Endothelial cell of umbilical vein (primary cell): ENCODE data around the gene PLEKHF1. TPM values are rescaled to one million over a fixed set of nuclear protein-coding genes. Genes with fewer than 3 reads are reported as not detected.

ENCODE experiments used
- BruUV-seq: library from RNA; stranded (reverse); fragments of 400-500 nt; replicated peaks from 2 replicates; lab custom pipeline; 2021; lab: Mats Ljungman, UMichigan
- CTCF ChIA-PET: fragments of 300-600, 350-600 bp; sonication (Branson Sonifier 250); formaldehyde crosslinking; loops from one replicate; lab custom pipeline; 2021; ENCODE audit warnings: antibody characterized with exemption, inconsistent platforms; lab: Charles Lee
- POLR2A ChIA-PET: fragments of 300-600, 350-600 bp; sonication (Branson Sonifier 250); formaldehyde crosslinking; loops from one replicate; lab custom pipeline; 2021; ENCODE audit warnings: antibody characterized with exemption, inconsistent platforms; lab: Charles Lee
- DNase-seq: peaks from one replicate; pipeline ENCODE4 v3.0.0-alpha.2; 2011; ENCODE audit warnings: low read depth, low spot score
- FAIRE-seq: peaks from 2 replicates; lab custom pipeline; 2011; peaks lifted over from hg19 to GRCh38; lab: Jason Lieb, UNC
- H2AFZ ChIP-seq: 2 replicates; pipeline ENCODE4 v1.6.0; 2012; ENCODE audit warnings: low read depth, low read length, control low read depth, inconsistent platforms
- H3K27ac ChIP-seq: 2 replicates; pipeline ENCODE4 v1.5.1; 2011; ENCODE audit warnings: low read depth, mild to moderate bottlenecking, control low read depth, low read length, moderate library complexity; ENCODE audit not compliant: insufficient read depth
- H3K27me3 ChIP-seq, 2 experiments: 2 replicates each; pipeline versions ENCODE4 v1.6.0 to v1.6.1; 2011; ENCODE audit warnings: low read length in 2 of 2, mixed read lengths in 1 of 2; ENCODE audit not compliant: control insufficient read depth in 2 of 2, insufficient read depth in 2 of 2
- H3K36me3 ChIP-seq, 2 experiments: 2 replicates in 1 of 2; 3 replicates in 1 of 2; pipeline ENCODE4 v1.5.1; 2011; ENCODE audit warnings: low read length in 2 of 2, mild to moderate bottlenecking in 1 of 2, moderate library complexity in 1 of 2; ENCODE audit not compliant: control insufficient read depth in 2 of 2, insufficient read depth in 2 of 2; ENCODE audit errors: extremely low read depth in 1 of 2
- H3K4me1 ChIP-seq: 3 replicates; pipeline ENCODE4 v1.5.1; 2011; ENCODE audit warnings: mild to moderate bottlenecking, low read length; ENCODE audit not compliant: control insufficient read depth, insufficient read depth; ENCODE audit errors: extremely low read depth
- H3K4me2 ChIP-seq: 2 replicates; pipeline ENCODE4 v1.6.1; 2011; ENCODE audit warnings: low read length, control low read depth, mixed read lengths; ENCODE audit not compliant: insufficient read depth
- H3K4me3 ChIP-seq, 3 experiments: fragments of 200-600 bp in 1 of 3; sonication (generic), shearing (Covaris generic) in 1 of 3; replicated peaks in 1 of 3; 2 replicates each; pipeline ENCODE4 v1.5.1; 2011 to 2016; ENCODE audit warnings: control low read depth in 3 of 3, low read length in 3 of 3, mild to moderate bottlenecking in 2 of 3, inconsistent platforms in 1 of 3, low read depth in 1 of 3, moderate library complexity in 1 of 3; ENCODE audit not compliant: insufficient read depth in 1 of 3
- H3K79me2 ChIP-seq: 2 replicates; pipeline ENCODE4 v1.6.0; 2012; ENCODE audit warnings: low read length, inconsistent platforms; ENCODE audit not compliant: control insufficient read depth, insufficient read depth
- H3K9ac ChIP-seq: replicated peaks from 2 replicates; pipeline ENCODE3; 2011; ENCODE audit warnings: low read length, control low read depth; ENCODE audit not compliant: insufficient read depth; ENCODE audit errors: extremely low read depth
- H3K9me1 ChIP-seq: replicated peaks from 3 replicates; pipeline ENCODE4 v1.6.0; 2011; ENCODE audit warnings: mild to moderate bottlenecking, low read length; ENCODE audit not compliant: control insufficient read depth, insufficient read depth; ENCODE audit errors: extremely low read depth
- H3K9me3 ChIP-seq: replicated peaks from 2 replicates; pipeline ENCODE4 v1.5.1; 2012; ENCODE audit warnings: low read length, inconsistent platforms; ENCODE audit not compliant: control insufficient read depth, insufficient read depth
- H4K20me1 ChIP-seq: replicated peaks from 2 replicates; pipeline ENCODE3; 2011; ENCODE audit warnings: mild to moderate bottlenecking, low read length; ENCODE audit not compliant: control insufficient read depth, insufficient read depth; ENCODE audit errors: extremely low read depth
- EZH2 ChIP-seq: IDR thresholded peaks from 2 replicates; pipeline ENCODE4 v1.6.1; 2012; ENCODE audit warnings: borderline replicate concordance, low read depth, mild to moderate bottlenecking, moderate library complexity, low read length, inconsistent platforms; ENCODE audit not compliant: severe bottlenecking
- FOS ChIP-seq: IDR thresholded peaks from 2 replicates; pipeline ENCODE4 v1.6.1; 2011; ENCODE audit warnings: mild to moderate bottlenecking, low read length, moderate library complexity, borderline replicate concordance; ENCODE audit not compliant: insufficient read depth
- GATA2 ChIP-seq: IDR thresholded peaks from 2 replicates; pipeline ENCODE4 v1.7.0; 2011; ENCODE audit warnings: low read depth, mild to moderate bottlenecking, moderate library complexity, mixed read lengths, low read length; ENCODE audit not compliant: insufficient read length, insufficient read depth
- JUN ChIP-seq: IDR thresholded peaks from 2 replicates; pipeline ENCODE4 v1.6.1; 2011; ENCODE audit warnings: borderline replicate concordance, low read depth; ENCODE audit not compliant: insufficient read length, insufficient read depth
- MYC ChIP-seq: IDR thresholded peaks from one replicate; pipeline ENCODE4 v1.6.1; 2011; ENCODE audit warnings: mild to moderate bottlenecking, low read depth, low read length
- POLR2A ChIP-seq: IDR thresholded peaks from 2 replicates; pipeline ENCODE4 v1.6.1; 2012; ENCODE audit warnings: low read depth, mild to moderate bottlenecking, control low read depth, low read length
- POLR2AphosphoS5 ChIP-seq: IDR thresholded peaks from 2 replicates; pipeline ENCODE4 v1.6.1; 2012; ENCODE audit warnings: low read depth, mild to moderate bottlenecking, control low read depth, low read length, moderate library complexity; ENCODE audit not compliant: insufficient read depth
- dilution Hi-C: fragments of 300-500 bp; cut with MboI; formaldehyde crosslinking; loops from one replicate; pipeline ENCODE4 v1.15.0; 2019; ENCODE audit warnings: low sequenced_read_pairs; ENCODE audit not compliant: extremely low pct_ligation_motif_present
- intact Hi-C: fragments of 100-400 bp; cut with micrococcal nuclease; formaldehyde crosslinking; loops from one replicate; pipeline ENCODE4 v1.10.0; 2022
- polyA plus RNA-seq, 4 experiments: library from polyadenylated mRNA; depleted of rRNA in 3 of 4; stranded (reverse) in 3 of 4; unstranded in 1 of 4; fragments of >200 nt; gene quantifications; 2 replicates each; pipeline versions ENCODE4 v1.2.1 to v1.2.3, GENCODE V29; 2011 to 2012; ENCODE audit warnings: missing spikeins in 1 of 4
- total RNA-seq: library from RNA; stranded (reverse); gene quantifications from 2 replicates; pipeline ENCODE4 v1.2.3, GENCODE V29; 2021
- TF ChIP-seq, protein P1 (sequence below), 2 donors: IDR thresholded peaks; 1 replicate in 1 of 2; 2 replicates in 1 of 2; pipeline ENCODE4 v1.5.1; 2011; ENCODE audit warnings: low read length in 2 of 2, mild to moderate bottlenecking in 2 of 2, moderate library complexity in 2 of 2, control low read depth in 1 of 2, inconsistent platforms in 1 of 2, low read depth in 1 of 2; ENCODE audit not compliant: insufficient read depth in 1 of 2; ENCODE audit errors: extremely low read depth in 1 of 2
- TF ChIP-seq, protein P2 (sequence below): IDR thresholded peaks from 2 replicates; pipeline ENCODE4 v1.6.1; 2011; ENCODE audit not compliant: insufficient read depth, insufficient read length

Gene PLEKHF1
- total and polyA plus RNA-seq, 2 donors (not counting 3 experiments of a cell fraction or from before 2014, with no cell fraction given) = 5.5 TPM

DNA sequence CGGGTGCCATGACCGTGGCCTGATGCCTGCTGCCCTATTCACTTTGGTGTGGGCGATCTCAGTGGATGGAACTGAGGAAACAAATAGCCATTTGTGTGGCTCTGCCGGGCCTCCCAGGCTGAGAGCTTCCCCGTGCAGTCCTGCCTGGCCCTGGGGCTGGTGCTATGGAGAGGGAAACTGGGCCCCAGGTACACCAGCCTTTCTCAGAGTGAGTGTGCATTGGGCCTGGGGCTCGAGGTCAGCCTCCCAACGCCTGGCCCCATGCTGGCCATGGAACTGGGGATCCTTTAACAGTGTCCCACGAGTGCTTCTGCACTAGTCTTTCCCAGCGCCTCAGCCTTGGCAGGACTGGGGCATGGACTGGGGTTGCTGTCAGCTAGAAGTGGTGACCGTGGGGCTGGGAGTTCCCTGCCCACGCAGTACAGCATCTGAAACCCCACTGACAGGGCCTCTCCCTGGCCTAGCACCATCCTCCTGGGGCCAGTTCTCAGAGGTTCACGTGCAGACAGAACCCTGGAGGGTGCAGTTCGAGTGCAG is 10.5 kb downstream of the PLEKHF1 start:
- intact Hi-C loops = no loop called here

More for the DNA sequence above, 10.5 kb downstream of the PLEKHF1 start:
- BruUV-seq = no TSS peak
- no peaks in the 10 kb centered on the region for H3K27me3 ChIP-seq
- no peak overlapping the region for H3K4me3 ChIP-seq
- ChIA-PET POLR2A (no interaction called here), CTCF (interaction anchor here (1.0 kb wide), 1 partner anchor 41 kb away, joined by 3 read pairs; no protein-coding TSS in a partner anchor)
- H3K4me1 ChIP-seq = peaks cover 5% of the 10 kb centered on the region
- no peak for FAIRE-seq
- TF ChIP-seq POLR2A (no peak), MYC (no peak), FOS (no peak), EZH2 (no peak), JUN (no peak), GATA2 (no peak), POLR2AphosphoS5 (no peak)
- TF ChIP-seq, protein P1, sequence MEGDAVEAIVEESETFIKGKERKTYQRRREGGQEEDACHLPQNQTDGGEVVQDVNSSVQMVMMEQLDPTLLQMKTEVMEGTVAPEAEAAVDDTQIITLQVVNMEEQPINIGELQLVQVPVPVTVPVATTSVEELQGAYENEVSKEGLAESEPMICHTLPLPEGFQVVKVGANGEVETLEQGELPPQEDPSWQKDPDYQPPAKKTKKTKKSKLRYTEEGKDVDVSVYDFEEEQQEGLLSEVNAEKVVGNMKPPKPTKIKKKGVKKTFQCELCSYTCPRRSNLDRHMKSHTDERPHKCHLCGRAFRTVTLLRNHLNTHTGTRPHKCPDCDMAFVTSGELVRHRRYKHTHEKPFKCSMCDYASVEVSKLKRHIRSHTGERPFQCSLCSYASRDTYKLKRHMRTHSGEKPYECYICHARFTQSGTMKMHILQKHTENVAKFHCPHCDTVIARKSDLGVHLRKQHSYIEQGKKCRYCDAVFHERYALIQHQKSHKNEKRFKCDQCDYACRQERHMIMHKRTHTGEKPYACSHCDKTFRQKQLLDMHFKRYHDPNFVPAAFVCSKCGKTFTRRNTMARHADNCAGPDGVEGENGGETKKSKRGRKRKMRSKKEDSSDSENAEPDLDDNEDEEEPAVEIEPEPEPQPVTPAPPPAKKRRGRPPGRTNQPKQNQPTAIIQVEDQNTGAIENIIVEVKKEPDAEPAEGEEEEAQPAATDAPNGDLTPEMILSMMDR (IDR thresholded peaks at IDR 0.05; ENCODE audit: extremely low read depth in 1 of 2, insufficient read depth in 1 of 2, low read depth in 1 of 2, low read length in 2 of 2) = no peak
- TF ChIP-seq, protein P2, sequence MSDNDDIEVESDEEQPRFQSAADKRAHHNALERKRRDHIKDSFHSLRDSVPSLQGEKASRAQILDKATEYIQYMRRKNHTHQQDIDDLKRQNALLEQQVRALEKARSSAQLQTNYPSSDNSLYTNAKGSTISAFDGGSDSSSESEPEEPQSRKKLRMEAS = no peak
- no peak overlapping the region for H3K4me2 ChIP-seq
- no peak for DNase-seq
- no peak overlapping the region for H3K27ac ChIP-seq
- H2AFZ ChIP-seq = no peak overlapping the region
- no peak overlapping the region for H3K9ac ChIP-seq
- no peaks in the 10 kb centered on the region for H3K79me2 ChIP-seq
- dilution Hi-C loops = no loop called here
- no peaks in the 10 kb centered on the region for H4K20me1 ChIP-seq
- no peaks in the 10 kb centered on the region for H3K9me3 ChIP-seq
- no peaks in the 10 kb centered on the region for H3K9me1 ChIP-seq
- peaks cover 0 to 14% of the 10 kb centered on the region in 2 experiments for H3K36me3 ChIP-seq
